B cell (primary cell): ENCODE measurements around the gene CGB3. TPM values are rescaled to one million over a fixed set of nuclear protein-coding genes. Genes with fewer than 3 reads are reported as not detected.

Experiments
- ATAC-seq: fragments of 200-7000 bp; cut with Tn5 transposase; one replicate; pipeline ENCODE4 v1.10.0; 2021; ENCODE audit warnings: low read depth, mild to moderate bottlenecking, moderate number of reproducible peaks, moderate library complexity
- CTCF ChIA-PET: fragments of 350-600 bp; sonication (Branson Sonifier 250); formaldehyde crosslinking; loops from one replicate; lab custom pipeline; 2021; ENCODE audit warnings: antibody characterized with exemption, inconsistent platforms; lab: Charles Lee
- POLR2A ChIA-PET: fragments of 350-600 bp; sonication (Branson Sonifier 250); formaldehyde crosslinking; loops from one replicate; lab custom pipeline; 2021; ENCODE audit warnings: antibody characterized with exemption; lab: Charles Lee
- DNase-seq: peaks from one replicate; pipeline ENCODE4 v3.0.0; 2013
- H2AFZ ChIP-seq: 2 replicates; pipeline ENCODE4 v1.6.1; 2012; ENCODE audit warnings: mild to moderate bottlenecking, low read depth, low read length; ENCODE audit not compliant: insufficient read depth, poor library complexity, severe bottlenecking
- H3K27ac ChIP-seq, 2 donors: 1 replicate in 1 of 2; 2 replicates in 1 of 2; pipeline ENCODE4 v1.5.1; 2012 to 2013; ENCODE audit warnings: low read length in 2 of 2, mild to moderate bottlenecking in 2 of 2, moderate library complexity in 1 of 2
- H3K27me3 ChIP-seq, 4 experiments: fragments of 200-600 bp in 1 of 4; sonication (generic) in 1 of 4; replicated peaks in 1 of 4; 1 replicate in 2 of 4; 2 replicates in 2 of 4; pipeline versions ENCODE4 v1.6.1 to v1.7.0; 2013 to 2016; ENCODE audit warnings: low read length in 3 of 4, mild to moderate bottlenecking in 2 of 4, mixed read lengths in 1 of 4, moderate library complexity in 1 of 4; ENCODE audit not compliant: insufficient read depth in 4 of 4, control insufficient read depth in 3 of 4; ENCODE audit errors: control extremely low read depth in 1 of 4
- H3K36me3 ChIP-seq, 2 experiments: replicated peaks in 1 of 2; 1 replicate in 1 of 2; 2 replicates in 1 of 2; pipeline versions ENCODE4 v1.6.1 to v1.7.1; 2013; ENCODE audit warnings: low read length in 1 of 2; ENCODE audit not compliant: insufficient read depth in 2 of 2, control insufficient read depth in 1 of 2; ENCODE audit errors: control extremely low read depth in 1 of 2, extremely low read depth in 1 of 2
- H3K4me1 ChIP-seq, 2 donors: fragments of 200-600 bp in 1 of 2; sonication (generic) in 1 of 2; 1 replicate in 1 of 2; 2 replicates in 1 of 2; pipeline versions ENCODE4 v1.5.1 to v1.6.1; 2013 to 2017; ENCODE audit warnings: low read length in 2 of 2; ENCODE audit not compliant: control insufficient read depth in 2 of 2, insufficient read depth in 2 of 2
- H3K4me2 ChIP-seq: replicated peaks from 2 replicates; pipeline ENCODE3; 2012; ENCODE audit warnings: mild to moderate bottlenecking, low read depth, low read length; ENCODE audit not compliant: poor library complexity, severe bottlenecking
- H3K4me3 ChIP-seq, 5 experiments: fragments of 200-600 bp in 1 of 5; sonication (generic) in 1 of 5; 1 replicate in 3 of 5; 2 replicates in 2 of 5; pipeline versions ENCODE4 v1.5.1 to v1.7.0; 2011 to 2016; ENCODE audit warnings: low read length in 4 of 5, mild to moderate bottlenecking in 4 of 5, low read depth in 2 of 5, control low read depth in 1 of 5, moderate library complexity in 1 of 5; ENCODE audit not compliant: insufficient read depth in 1 of 5; ENCODE audit errors: control extremely low read depth in 1 of 5, extremely low read depth in 1 of 5
- H3K79me2 ChIP-seq: fragments of 200-600 bp; sonication (generic); one replicate; pipeline ENCODE4 v1.6.0; 2016; ENCODE audit warnings: low read length; ENCODE audit not compliant: control insufficient read depth, insufficient read depth
- H3K9ac ChIP-seq: fragments of 200-600 bp; sonication (generic); 2 replicates; pipeline ENCODE4 v1.6.1; 2017; ENCODE audit warnings: mild to moderate bottlenecking, low read length, moderate library complexity
- H3K9me3 ChIP-seq, 3 donors: one replicate each; pipeline versions ENCODE4 v1.6.1 to v1.7.1; 2013; ENCODE audit warnings: low read length in 2 of 3; ENCODE audit not compliant: control insufficient read depth in 2 of 3, insufficient read depth in 1 of 3; ENCODE audit errors: control extremely low read depth in 1 of 3
- H4K20me1 ChIP-seq: 2 replicates; pipeline ENCODE4 v1.6.0; 2012; ENCODE audit warnings: mild to moderate bottlenecking, low read length; ENCODE audit not compliant: insufficient read depth, control insufficient read depth, poor library complexity, severe bottlenecking
- H3K27ac Mint-ChIP-seq: one replicate; pipeline ENCODE4 v1.8.0; 2021; ENCODE audit warnings: mixed read lengths
- H3K27me3 Mint-ChIP-seq: one replicate; pipeline ENCODE4 v1.8.0; 2021; ENCODE audit warnings: mixed read lengths
- H3K4me1 Mint-ChIP-seq: one replicate; pipeline ENCODE4 v1.8.0; 2021; ENCODE audit warnings: mixed read lengths
- H3K4me3 Mint-ChIP-seq: one replicate; pipeline ENCODE4 v1.8.0; 2021; ENCODE audit warnings: mixed read lengths
- H3K9me3 Mint-ChIP-seq: one replicate; pipeline ENCODE4 v1.8.0; 2022; ENCODE audit warnings: mixed read lengths; ENCODE audit not compliant: insufficient read depth
- EZH2 ChIP-seq: IDR thresholded peaks from 2 replicates; pipeline ENCODE4 v1.6.1; 2012; ENCODE audit warnings: borderline replicate concordance, low read depth, mild to moderate bottlenecking, moderate library complexity, low read length; ENCODE audit not compliant: insufficient read depth, poor library complexity, severe bottlenecking
- WGBS: methylation state at CpG from one replicate; pipeline ENCODE4 v1.1.5; 2013; ENCODE audit warnings: missing lambda C conversion rate; ENCODE audit not compliant: insufficient coverage; 5-methylcytosine and 5-hydroxymethylcytosine counted together
- intact Hi-C: fragments of 100-400 bp; cut with micrococcal nuclease; formaldehyde crosslinking; loops from one replicate; pipeline ENCODE4 v1.10.0; 2022
- polyA plus RNA-seq: library from polyadenylated mRNA; depleted of rRNA; stranded (reverse); fragments of >200 nt; gene quantifications from 2 replicates; pipeline ENCODE4 v1.2.3, GENCODE V29; 2012
- total RNA-seq, 2 donors: library from RNA; stranded (reverse); fragments of 120-200 nt in 1 of 2; gene quantifications; 1 replicate in 1 of 2; 2 replicates in 1 of 2; pipeline versions ENCODE4 v1.2.3 to v1.2.4, GENCODE V29; 2013 to 2022
- TF ChIP-seq, protein P1 (sequence below): fragments of 200-600 bp; IDR thresholded peaks from one replicate; pipeline ENCODE4 v1.8.0; 2022; ENCODE audit warnings: antibody characterized with exemption, mild to moderate bottlenecking

Gene CGB3
- total and polyA plus RNA-seq, 2 donors (not counting 1 experiment from before 2014, with no cell fraction given): not detected

DNA sequence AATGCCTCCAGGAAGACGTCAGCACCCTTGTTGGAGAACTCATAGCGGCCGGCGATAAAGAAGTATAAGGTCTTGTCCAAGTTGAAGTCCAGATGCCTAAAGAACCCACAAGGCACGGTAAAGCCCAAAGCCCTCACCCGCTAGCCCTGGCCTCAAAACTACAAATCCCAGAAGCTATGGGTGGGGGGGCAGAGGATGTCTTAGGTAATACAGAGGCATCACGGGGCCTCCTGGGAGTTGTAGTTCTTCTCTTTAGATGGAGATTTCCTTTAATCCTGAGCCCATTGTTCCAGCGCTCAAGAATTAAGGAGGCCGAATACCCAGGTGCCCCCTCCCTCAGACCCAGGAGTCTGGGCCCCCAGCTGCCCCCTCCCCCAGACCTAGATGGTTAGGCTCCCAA lies 41.9 kb downstream of the CGB3 start:
- Mint-ChIP-seq H3K9me3 (no peaks in the 10 kb centered on the region), H3K4me1 (peaks cover 3% of the 10 kb centered on the region), H3K27ac (no peak overlapping the region), H3K27me3 (no peaks in the 10 kb centered on the region), H3K4me3 (no peak overlapping the region)
- H3K27me3 ChIP-seq: no peaks in the 10 kb centered on the region
- ChIA-PET POLR2A (no interaction called here), CTCF (interaction anchor here (1.6 to 1.7 kb wide), 2 partner anchors 12 to 140 kb away, joined by 4 to 6 read pairs; no protein-coding TSS in a partner anchor)
- TF ChIP-seq, protein P1, sequence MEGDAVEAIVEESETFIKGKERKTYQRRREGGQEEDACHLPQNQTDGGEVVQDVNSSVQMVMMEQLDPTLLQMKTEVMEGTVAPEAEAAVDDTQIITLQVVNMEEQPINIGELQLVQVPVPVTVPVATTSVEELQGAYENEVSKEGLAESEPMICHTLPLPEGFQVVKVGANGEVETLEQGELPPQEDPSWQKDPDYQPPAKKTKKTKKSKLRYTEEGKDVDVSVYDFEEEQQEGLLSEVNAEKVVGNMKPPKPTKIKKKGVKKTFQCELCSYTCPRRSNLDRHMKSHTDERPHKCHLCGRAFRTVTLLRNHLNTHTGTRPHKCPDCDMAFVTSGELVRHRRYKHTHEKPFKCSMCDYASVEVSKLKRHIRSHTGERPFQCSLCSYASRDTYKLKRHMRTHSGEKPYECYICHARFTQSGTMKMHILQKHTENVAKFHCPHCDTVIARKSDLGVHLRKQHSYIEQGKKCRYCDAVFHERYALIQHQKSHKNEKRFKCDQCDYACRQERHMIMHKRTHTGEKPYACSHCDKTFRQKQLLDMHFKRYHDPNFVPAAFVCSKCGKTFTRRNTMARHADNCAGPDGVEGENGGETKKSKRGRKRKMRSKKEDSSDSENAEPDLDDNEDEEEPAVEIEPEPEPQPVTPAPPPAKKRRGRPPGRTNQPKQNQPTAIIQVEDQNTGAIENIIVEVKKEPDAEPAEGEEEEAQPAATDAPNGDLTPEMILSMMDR: no peak
- no peak for TF ChIP-seq EZH2
- 91% methylated on average over 7 of the region's 9 CpGs for WGBS
- no peak overlapping the region for H3K27ac ChIP-seq
- intact Hi-C loops: no loop called here
- H3K9me3 ChIP-seq: no peaks in the 10 kb centered on the region
- no peaks in the 10 kb centered on the region for H3K4me1 ChIP-seq
- no peak overlapping the region for H3K4me2 ChIP-seq
- H3K36me3 ChIP-seq: peaks cover 2 to 13% of the 10 kb centered on the region in 2 experiments
- no peak overlapping the region for H2AFZ ChIP-seq
- H3K79me2 ChIP-seq: no peaks in the 10 kb centered on the region
- no peak for DNase-seq
- H3K4me3 ChIP-seq: no peak overlapping the region
- no peak overlapping the region for H3K9ac ChIP-seq
- H4K20me1 ChIP-seq: no peaks in the 10 kb centered on the region
- ATAC-seq: no peak

DNA sequence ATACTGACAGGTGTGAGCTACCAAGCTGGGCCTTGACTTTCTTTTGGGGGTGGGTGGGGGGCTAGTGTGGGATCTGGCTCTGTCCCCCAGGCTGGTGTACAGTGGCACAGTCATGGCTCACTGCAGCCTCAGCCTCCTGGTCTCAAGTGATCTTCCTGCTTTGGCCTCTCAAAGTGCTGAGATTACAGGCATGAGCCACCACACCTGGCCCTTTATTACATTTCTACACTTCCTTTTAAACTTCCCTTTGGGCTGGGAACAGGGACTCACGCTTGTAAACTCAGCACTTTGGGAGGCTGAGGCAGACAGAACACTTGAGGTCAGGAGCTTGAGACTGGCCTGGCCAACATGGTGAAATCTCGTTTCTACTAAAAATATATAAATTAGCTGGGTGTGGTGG lies 47.1 kb downstream of the CGB3 start:
- TF ChIP-seq, protein P1: no peak
- no peak for TF ChIP-seq EZH2
- ATAC-seq (no peak), DNase-seq (no peak)
- no peak overlapping the region for H2AFZ ChIP-seq
- no peaks in the 10 kb centered on the region for H3K4me1 ChIP-seq
- CTCF ChIA-PET: interaction anchor here (0.9 to 1.6 kb wide), 5 partner anchors 10 to 189 kb away, joined by 4 to 6 read pairs (median 5); partner anchors contain the start of gene HSD17B14
- Mint-ChIP-seq H3K4me1 (peaks cover 4% of the 10 kb centered on the region), H3K4me3 (no peak overlapping the region), H3K9me3 (no peaks in the 10 kb centered on the region), H3K27ac (no peak overlapping the region), H3K27me3 (no peaks in the 10 kb centered on the region)
- H3K9me3 ChIP-seq: no peaks in the 10 kb centered on the region
- H3K27ac ChIP-seq: no peak overlapping the region
- no peak overlapping the region for H3K4me3 ChIP-seq
- no peak overlapping the region for H3K4me2 ChIP-seq
- no peaks in the 10 kb centered on the region for H3K27me3 ChIP-seq
- WGBS: no CpG with 5 or more reads among the region's 2 CpGs
- H3K79me2 ChIP-seq: no peaks in the 10 kb centered on the region
- peaks cover 3 to 17% of the 10 kb centered on the region in 2 experiments for H3K36me3 ChIP-seq
- POLR2A ChIA-PET: interaction anchor here (1.3 kb wide), 1 partner anchor 10 kb away, joined by 13 read pairs; no protein-coding TSS in a partner anchor
- no peaks in the 10 kb centered on the region for H4K20me1 ChIP-seq
- no peak overlapping the region for H3K9ac ChIP-seq
- intact Hi-C loops: no loop called here
